Hepatic stellate cell (primary cell): ENCODE data around the gene C2CD4C.
"Not testable (repeated sequence)": the region's sequence is repeated elsewhere in the genome, so short reads cannot be mapped to it uniquely, and the experiment has no call there.

ENCODE experiments used
- DNase-seq: peaks from one replicate; pipeline ENCODE4 v3.0.0; 2011; ENCODE audit warnings: low spot score

The C2CD4C gene

GRCh38 chr19:398719-399118, 10.2 kb downstream of the C2CD4C start:
- no peak for DNase-seq

- no peak for DNase-seq
Measured at GRCh38 chr19:397941-398706, 10.8 kb downstream of the C2CD4C start.

- no peak for DNase-seq
Measured at GRCh38 chr19:397321-397720, 11.6 kb downstream of the C2CD4C start.

DNA sequence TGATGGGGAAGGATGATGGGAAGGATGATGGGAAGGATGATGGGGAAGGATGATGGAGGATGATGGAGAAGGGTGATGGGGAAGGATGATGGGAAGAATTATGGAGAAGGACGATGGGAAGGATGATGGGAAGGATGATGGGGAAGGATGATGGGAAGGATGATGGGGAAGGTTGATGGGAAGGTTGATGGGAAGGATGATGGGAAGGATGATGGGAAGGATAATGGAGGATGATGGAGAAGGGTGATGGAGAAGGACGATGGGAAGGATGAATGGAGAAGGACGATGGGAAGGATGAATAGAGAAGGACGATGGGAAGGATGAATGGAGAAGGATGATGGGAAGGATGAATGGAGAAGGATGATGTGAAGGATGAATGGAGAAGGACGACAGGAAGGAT, 13.5 kb downstream of the C2CD4C start:
- DNase-seq: no peak

DNA sequence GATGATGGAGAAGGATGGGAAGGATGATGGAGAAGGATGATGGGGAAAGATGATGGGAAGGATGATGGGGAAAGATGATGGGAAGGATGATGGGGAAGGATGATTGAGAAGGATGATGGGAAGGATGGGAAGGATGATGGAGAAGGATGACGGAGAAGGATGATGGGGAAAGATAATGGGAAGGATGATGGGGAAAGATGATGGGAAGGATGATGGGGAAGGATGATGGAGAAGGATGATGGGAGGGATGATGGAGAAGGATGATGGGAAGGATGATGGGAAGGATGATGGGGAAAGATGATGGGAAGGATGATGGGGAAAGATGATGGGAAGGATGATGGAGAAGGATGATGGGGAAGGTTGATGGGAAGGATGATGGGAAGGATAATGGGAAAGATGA, 14.1 kb downstream of the C2CD4C start:
- not testable (repeated sequence) for DNase-seq

DNA sequence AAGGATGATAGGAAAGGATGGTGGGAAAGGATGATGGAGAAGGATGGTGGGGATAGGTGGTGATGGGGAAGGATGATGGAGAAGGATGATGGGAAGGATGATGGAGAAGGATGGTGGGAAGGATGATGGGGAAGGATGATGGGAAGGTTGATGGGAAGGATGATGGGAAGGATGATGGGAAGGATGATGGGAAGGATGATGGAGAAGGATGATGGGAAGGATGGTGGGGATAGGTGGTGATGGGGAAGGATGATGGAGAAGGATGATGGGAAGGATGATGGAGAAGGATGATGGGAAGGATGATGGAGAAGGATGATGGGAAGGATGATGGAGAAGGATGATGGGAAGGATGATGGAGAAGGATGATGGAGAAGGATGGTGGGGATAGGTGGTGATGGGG, 15.4 kb downstream of the C2CD4C start:
- not testable (repeated sequence) for DNase-seq

DNA sequence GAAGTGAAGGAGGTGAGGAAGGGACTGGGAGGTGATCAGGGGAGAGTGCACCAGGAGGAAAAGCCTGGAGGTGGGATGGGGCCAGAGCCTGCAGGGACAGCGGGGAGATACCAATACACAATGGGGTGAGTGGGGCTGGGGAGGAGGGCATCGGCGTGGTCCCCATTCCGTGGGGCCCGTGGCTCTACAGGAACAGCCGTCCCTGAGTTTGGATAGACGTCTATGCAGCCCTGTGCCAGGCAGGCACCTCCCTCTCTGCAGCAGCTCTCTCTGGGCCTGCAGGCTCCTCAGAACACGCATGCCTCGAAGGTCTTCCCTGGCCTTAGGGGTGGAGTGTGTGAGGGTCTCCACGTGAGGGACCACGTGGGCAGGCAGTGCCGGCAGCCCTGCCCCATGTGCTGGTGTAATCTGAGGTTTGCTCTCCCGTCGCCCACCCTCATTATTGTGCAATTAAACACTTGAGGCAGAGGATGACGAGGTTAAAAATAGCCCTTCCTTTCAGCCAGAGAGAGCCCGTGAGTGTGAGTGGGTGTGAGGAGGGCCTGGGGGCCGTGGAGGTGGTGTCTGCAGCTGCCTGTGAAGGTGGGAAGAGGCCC, 16.5 kb downstream of the C2CD4C start:
- DNase-seq: no peak

DNA sequence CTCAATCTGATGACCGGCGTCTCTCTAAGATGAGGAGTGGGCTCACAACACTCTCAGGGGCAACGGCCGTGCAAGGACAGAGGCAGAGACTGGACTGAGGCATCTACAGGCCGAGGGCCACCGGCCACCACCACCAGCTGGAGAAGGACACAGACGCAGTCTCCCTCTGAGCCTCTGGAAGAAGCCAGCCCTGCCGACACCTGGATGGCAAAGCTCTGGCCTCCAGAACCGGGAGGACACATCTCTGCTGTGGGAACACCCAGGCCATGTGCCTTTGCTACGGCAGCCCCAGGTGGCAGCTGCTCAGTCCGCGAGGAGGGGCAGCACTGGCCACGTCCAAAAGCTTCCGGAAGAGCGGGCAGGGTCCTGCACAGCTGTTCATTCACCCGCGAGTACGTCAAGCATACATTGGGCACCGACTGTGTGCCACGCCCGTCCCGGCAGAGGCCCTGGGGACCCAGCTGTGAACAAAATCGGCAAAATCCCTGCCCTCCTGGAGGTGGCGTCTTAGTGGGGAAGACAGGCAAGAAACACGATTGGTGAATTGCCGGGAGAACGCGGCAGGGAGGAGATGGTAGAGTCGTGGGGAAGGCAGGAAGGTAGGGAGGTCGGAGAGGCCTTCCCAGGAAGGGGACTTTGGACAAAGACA, 17.1 kb downstream of the C2CD4C start:
- DNase-seq: no peak

- no peak for DNase-seq
Measured at GRCh38 chr19:391207-391557, 17.8 kb downstream of the C2CD4C start.

- no peak for DNase-seq
Measured at GRCh38 chr19:390386-391206, 18.4 kb downstream of the C2CD4C start.

- DNase-seq: no peak
Measured at GRCh38 chr19:389935-390289, 19.0 kb downstream of the C2CD4C start.

DNA sequence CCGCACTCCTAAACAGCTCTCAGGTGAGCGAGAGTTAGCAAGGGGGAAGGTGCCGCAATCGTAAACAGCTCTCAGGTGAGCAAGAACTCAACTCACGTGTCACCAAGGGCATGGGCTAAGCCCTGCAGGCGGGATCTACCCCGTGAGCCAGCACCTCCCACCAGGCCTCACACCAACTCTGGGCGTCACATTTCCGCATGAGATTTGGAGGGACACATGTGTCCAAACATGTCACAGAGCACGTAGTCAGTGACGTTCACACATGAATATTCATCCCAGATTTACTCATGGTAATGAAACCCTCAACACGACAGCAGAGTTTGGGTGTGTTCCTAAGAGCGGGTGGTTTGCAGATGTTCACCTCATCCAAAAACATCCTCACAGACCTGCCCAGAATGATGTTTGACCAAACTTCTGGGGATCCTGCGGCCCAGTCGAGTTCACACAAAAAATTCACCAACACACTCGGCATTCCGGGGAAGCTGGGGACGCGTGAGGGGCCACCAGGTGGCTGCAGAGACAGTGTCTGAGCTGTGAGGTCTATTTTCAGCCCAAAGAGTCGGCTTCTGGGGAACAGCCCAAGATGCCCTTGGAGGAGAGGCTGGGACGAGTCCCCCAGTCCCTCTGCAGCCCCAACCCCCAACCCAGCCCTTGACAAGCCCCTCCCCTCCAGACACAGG, 19.6 kb downstream of the C2CD4C start:
- no peak for DNase-seq

DNA sequence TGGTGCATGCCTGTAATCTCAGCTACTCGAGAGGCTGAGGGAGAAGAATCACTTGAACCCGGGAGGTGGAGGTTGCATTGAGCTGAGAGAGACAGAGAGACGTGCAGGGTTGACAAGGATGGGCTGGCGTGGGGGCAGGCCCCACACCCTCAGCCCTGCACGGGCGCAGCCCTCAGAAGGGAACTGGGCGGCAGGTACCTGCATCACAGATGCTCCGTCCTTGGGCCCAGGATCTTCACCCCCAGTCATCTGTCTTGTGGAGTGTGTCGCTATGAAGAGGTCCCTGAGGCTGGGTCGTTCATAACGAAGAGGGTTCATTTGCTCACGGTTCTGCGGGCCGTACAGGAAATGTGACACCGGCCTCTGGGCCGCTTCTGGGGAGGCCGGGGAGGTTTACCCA, 20.3 kb downstream of the C2CD4C start:
- DNase-seq: no peak

- no peak for DNase-seq
Measured at GRCh38 chr19:387777-388176, 21.2 kb downstream of the C2CD4C start.

GRCh38 chr19:386632-387301, 22.2 kb downstream of the C2CD4C start:
- not testable (repeated sequence) for DNase-seq

DNA sequence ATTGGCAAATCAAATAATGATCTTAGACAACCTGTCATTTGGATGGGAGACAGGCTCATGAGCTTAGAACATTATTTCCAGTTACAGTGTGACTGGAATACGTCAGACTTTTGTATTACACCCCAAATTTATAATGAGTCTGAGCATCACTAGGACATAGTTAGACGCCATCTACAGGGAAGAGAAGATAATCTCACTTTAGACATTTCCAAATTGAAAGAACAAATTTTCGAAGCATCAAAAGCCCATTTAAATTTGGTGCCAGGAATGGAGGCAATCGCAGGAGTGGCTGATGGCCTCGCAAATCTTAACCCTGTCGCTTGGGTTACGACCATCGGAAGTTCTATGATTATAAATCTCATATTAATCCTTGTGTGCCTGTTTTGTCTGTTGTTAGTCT, 22.8 kb downstream of the C2CD4C start:
- DNase-seq: not testable (repeated sequence)

DNA sequence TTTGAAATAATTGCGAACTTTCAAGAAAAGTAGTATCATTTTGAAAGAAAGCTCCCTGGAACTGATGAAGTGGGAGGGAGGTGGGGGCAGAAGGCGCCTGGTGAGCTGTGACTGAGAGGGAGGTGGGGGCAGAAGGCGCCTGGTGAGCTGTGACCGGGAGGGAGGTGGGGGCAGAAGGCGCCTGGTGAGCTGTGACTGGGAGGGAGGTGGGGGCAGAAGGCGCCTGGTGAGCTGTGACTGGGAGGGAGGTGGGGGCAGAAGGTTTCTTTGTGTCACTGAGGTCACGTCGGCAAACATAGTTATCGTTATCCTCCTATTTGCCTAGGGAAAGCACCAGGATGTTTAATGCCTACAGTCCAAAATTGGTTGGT, 24.2 kb downstream of the C2CD4C start:
- DNase-seq: no peak

GRCh38 chr19:383922-384798, 24.8 kb downstream of the C2CD4C start:
- DNase-seq: no peak

GRCh38 chr19:383040-383439, 25.9 kb downstream of the C2CD4C start:
- DNase-seq: no peak

GRCh38 chr19:382578-382977, 26.4 kb downstream of the C2CD4C start:
- DNase-seq: not testable (repeated sequence)

GRCh38 chr19:381901-382300, 27.0 kb downstream of the C2CD4C start:
- not testable (repeated sequence) for DNase-seq
